Hindlimb muscle (tissue), 1 donor: ENCODE data around the gene OR52B2. TPM values are rescaled to one million over a fixed set of nuclear protein-coding genes. Genes with fewer than 3 reads are reported as not detected.
"Not testable (repeated sequence)": the region's sequence is repeated elsewhere in the genome, so short reads cannot be mapped to it uniquely, and the experiment has no call there.

Experiments
- DNase-seq: peaks from one replicate; pipeline ENCODE4 v3.0.0-alpha.2; 2013
- polyA plus RNA-seq: library from polyadenylated mRNA; unstranded; fragments of 120-200 nt; gene quantifications from one replicate; pipeline ENCODE4 v1.2.1, GENCODE V29; 2013; ENCODE audit not compliant: insufficient read length

Gene OR52B2
- polyA plus RNA-seq, 1 donor = not detected

GRCh38 chr11:6151117-6151516, 19.0 kb downstream of the OR52B2 start:
- DNase-seq = no peak

DNA sequence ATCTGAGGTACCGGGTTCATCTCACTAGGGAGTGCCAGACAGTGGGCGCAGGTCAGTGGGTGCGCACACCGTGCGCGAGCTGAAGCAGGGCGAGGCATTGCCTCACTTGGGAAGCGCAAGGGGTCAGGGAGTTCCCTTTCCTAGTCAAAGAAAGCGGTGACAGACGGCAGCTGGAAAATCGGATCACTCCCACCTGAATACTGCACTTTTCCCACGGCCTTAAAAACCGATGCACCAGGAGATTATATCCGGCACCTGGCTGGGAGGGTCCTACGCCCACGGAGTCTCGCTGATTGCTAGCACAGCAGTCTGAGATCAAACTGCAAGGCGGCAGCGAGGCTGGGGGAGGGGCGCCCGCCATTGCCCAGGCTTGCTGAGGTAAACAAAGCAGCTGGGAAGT, 26.4 kb downstream of the OR52B2 start:
- not testable (repeated sequence) for DNase-seq

- no peak for DNase-seq
Measured at GRCh38 chr11:6142936-6143335, 27.2 kb downstream of the OR52B2 start.

- DNase-seq = not testable (repeated sequence)
Measured at GRCh38 chr11:6135936-6136335, 34.2 kb downstream of the OR52B2 start.

DNA sequence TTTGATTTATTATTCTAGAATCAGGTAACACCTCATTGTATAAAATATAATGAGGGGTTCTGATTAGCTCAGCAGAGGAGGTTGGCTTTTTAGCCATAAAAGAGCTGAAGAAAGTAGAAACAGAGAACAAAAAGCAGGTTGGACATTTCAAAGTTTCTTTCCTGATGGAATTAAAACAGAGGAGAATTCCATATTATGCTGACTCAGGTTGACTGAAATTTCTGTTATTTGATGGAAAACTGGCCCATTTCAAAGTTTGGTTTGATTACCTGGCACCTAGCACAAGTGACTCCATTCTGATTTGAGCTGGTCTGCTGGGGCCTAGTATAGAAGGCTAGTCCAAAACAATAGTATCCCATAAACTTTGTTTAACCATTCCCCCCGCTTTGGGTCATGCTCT, 37.7 kb downstream of the OR52B2 start:
- DNase-seq = no peak

GRCh38 chr11:6129635-6130034, 40.5 kb downstream of the OR52B2 start:
- no peak for DNase-seq

DNA sequence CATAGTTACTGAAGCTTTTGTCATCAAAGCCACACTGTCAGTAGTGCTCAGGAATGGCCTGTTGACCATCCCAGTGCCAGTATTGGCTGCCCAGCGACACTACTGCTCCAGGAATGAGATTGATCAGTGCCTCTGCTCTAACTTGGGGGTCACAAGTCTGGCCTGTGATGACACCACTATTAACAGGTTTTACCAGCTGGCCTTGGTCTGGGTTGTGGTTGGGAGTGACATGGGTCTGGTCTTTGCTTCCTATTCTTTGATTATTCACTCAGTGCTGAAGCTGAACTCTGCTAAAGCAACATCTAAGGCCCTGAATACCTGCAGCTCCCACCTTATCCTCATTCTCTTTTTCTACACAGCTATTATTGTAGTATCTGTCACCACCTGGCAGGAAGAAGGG, 41.1 kb downstream of the OR52B2 start:
- DNase-seq = no peak

DNA sequence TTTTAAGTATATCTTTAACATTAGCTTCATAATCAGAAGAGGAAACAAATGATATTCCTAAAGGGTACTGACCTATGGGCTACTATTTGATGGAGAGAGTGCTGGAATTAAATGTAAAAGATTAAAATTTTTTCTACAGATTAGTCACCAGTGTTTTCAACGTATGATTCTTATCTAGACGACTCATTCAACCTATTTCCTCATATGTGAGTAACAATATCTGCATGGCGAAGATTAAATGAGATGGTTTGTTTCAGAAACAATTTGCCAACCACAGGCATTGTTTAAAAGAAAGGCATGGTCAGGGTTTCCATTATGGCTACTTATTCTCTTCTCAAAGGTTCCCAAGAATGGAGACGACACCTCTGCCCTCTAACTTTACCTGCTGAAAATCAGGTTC, 42.2 kb downstream of the OR52B2 start:
- DNase-seq = no peak

GRCh38 chr11:6124245-6124644, 45.9 kb downstream of the OR52B2 start:
- DNase-seq = no peak

Other genes with a start within 250 kb of the OR52B2 start
- not detected for gene OR56A3, start 228.1 kb downstream of the OR52B2 start, polyA plus RNA-seq
- not detected for gene OR56A5, start 201.8 kb downstream of the OR52B2 start, polyA plus RNA-seq
- gene OR52L1, start 183.3 kb downstream of the OR52B2 start, polyA plus RNA-seq = not detected
- gene OR56A4, start 163.4 kb downstream of the OR52B2 start, polyA plus RNA-seq = not detected
- not detected for gene OR56A1, start 139.6 kb downstream of the OR52B2 start, polyA plus RNA-seq
- gene OR56B4, start 62.6 kb downstream of the OR52B2 start, polyA plus RNA-seq = not detected
- gene OR52W1, start 28.9 kb upstream of the OR52B2 start, polyA plus RNA-seq = not detected
- gene C11orf42, start 35.2 kb upstream of the OR52B2 start, polyA plus RNA-seq = 0.35 TPM
- gene FHIP1B, start 64.3 kb upstream of the OR52B2 start, polyA plus RNA-seq = 28.8 TPM
- 0.27 TPM for gene CNGA4, start 68.8 kb upstream of the OR52B2 start, polyA plus RNA-seq
- gene CCKBR, start 89.5 kb upstream of the OR52B2 start, polyA plus RNA-seq = not detected
- gene CAVIN3, start 150.2 kb upstream of the OR52B2 start, polyA plus RNA-seq = 36.7 TPM
- gene SMPD1, start 220.1 kb upstream of the OR52B2 start, polyA plus RNA-seq = 24.4 TPM
- gene APBB1, start 248.8 kb upstream of the OR52B2 start, polyA plus RNA-seq = 36.6 TPM